ENCODE measurements around the gene NPHP3. TPM values are rescaled to one million over a fixed set of nuclear protein-coding genes. Genes with fewer than 3 reads are reported as not detected.

NPHP3 gene
- total RNA-seq, 1 experiment from 2014 or later = 5.8 TPM

DNA sequence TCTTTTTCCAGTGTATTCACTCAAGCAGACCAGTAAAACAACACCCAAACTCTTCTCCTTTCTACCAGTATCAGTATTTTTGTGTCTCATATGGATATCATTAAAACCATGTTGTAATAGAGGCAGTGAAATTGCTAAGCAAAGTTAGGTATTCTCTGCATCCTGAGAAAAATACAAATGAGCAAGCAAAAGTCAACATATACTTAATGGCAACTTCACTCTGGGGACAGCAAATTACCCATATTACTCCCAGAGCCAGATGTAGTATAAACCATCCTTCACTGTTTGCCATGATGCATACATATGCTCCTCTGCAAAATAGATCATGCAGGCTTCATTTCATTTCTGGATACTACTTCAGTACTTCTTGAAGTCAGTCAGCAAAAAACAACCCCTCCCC, 40.0 kb downstream of the NPHP3 start:
- no TSS peak for BruUV-seq (replicated peaks)
- Histone ChIP-seq H3K27ac (ENCODE audit: low read depth, low read length, poor library complexity, severe bottlenecking) (no peak overlapping the region), H3K36me3 (ENCODE audit: insufficient read depth, low read length, poor library complexity, severe bottlenecking) (no peaks in the 10 kb centered on the region), H3K27me3 (replicated peaks; ENCODE audit: insufficient read depth, low read depth, low read length, poor library complexity) (no peaks in the 10 kb centered on the region), H3K4me1 (ENCODE audit: insufficient read depth, low read length, poor library complexity, severe bottlenecking) (no peaks in the 10 kb centered on the region), H3K9me3 (ENCODE audit: low read depth, low read length, poor library complexity, severe bottlenecking) (no peaks in the 10 kb centered on the region), H3K4me3 (ENCODE audit: low read depth, low read length, poor library complexity, severe bottlenecking) (no peak overlapping the region)
- intact Hi-C loops (cut with micrococcal nuclease; ENCODE audit: unreplicated experiment) = no loop called here
- DNase-seq (ENCODE audit: low spot score) = no peak
- ChIA-PET POLR2A (ENCODE audit: low non-redundant PET) (no interaction called here), CTCF (no interaction called here)
- TF ChIP-seq CTCF (conservative IDR thresholded peaks at IDR 0.05; ENCODE audit: low read depth, low read length) (no peak), EZH2 (IDR thresholded peaks at IDR 0.05; ENCODE audit: borderline replicate concordance, low read depth, low read length, poor library complexity, severe bottlenecking) (no peak)

GRCh38 chr3:132681421-132681820, 40.8 kb downstream of the NPHP3 start:
- no peak overlapping the region for H3K4me3 ChIP-seq (ENCODE audit: low read depth, low read length, poor library complexity, severe bottlenecking)
- no peak for TF ChIP-seq CTCF (conservative IDR thresholded peaks at IDR 0.05; ENCODE audit: low read depth, low read length)
- no peak for TF ChIP-seq EZH2 (IDR thresholded peaks at IDR 0.05; ENCODE audit: borderline replicate concordance, low read depth, low read length, poor library complexity, severe bottlenecking)
- H3K4me1 ChIP-seq (ENCODE audit: insufficient read depth, low read length, poor library complexity, severe bottlenecking) = no peaks in the 10 kb centered on the region
- no TSS peak for BruUV-seq (replicated peaks)
- no peak overlapping the region for H3K27ac ChIP-seq (ENCODE audit: low read depth, low read length, poor library complexity, severe bottlenecking)
- ChIA-PET CTCF (no interaction called here), POLR2A (ENCODE audit: low non-redundant PET) (no interaction called here)
- H3K36me3 ChIP-seq (ENCODE audit: insufficient read depth, low read length, poor library complexity, severe bottlenecking) = no peaks in the 10 kb centered on the region
- DNase-seq (ENCODE audit: low spot score) = no peak
- H3K9me3 ChIP-seq (ENCODE audit: low read depth, low read length, poor library complexity, severe bottlenecking) = no peaks in the 10 kb centered on the region
- intact Hi-C loops (cut with micrococcal nuclease; ENCODE audit: unreplicated experiment) = no loop called here
- H3K27me3 ChIP-seq (replicated peaks; ENCODE audit: insufficient read depth, low read depth, low read length, poor library complexity) = no peaks in the 10 kb centered on the region

DNA sequence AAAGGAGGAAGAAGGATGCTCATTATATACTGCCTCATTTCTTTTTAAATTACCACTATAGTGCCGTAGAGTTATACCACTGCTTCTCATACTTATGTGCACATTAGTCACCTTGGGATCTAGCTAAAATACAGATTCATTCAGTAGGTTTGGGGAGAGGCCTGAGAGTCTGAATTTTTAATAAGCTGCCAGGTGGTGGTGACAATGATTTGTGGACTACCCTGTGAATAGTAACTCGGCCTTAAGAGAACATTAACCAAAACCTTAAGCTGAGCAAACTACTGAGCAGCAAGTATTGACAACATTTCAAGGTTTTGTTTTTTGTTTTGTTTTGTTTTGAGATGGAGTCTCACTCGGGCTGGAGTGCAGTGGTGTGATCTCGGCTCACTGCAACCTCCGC, 42.3 kb downstream of the NPHP3 start:
- intact Hi-C loops (cut with micrococcal nuclease; ENCODE audit: unreplicated experiment) = no loop called here
- no TSS peak for BruUV-seq (replicated peaks)
- ChIA-PET POLR2A (ENCODE audit: low non-redundant PET) (interaction anchor here (0.6 kb wide), 1 partner anchor 34 kb away, joined by 3 read pairs; no protein-coding TSS in a partner anchor), CTCF (no interaction called here)
- Histone ChIP-seq H3K4me3 (ENCODE audit: low read depth, low read length, poor library complexity, severe bottlenecking) (no peak overlapping the region), H3K36me3 (ENCODE audit: insufficient read depth, low read length, poor library complexity, severe bottlenecking) (peaks cover 13% of the 10 kb centered on the region), H3K27ac (ENCODE audit: low read depth, low read length, poor library complexity, severe bottlenecking) (no peak overlapping the region), H3K27me3 (replicated peaks; ENCODE audit: insufficient read depth, low read depth, low read length, poor library complexity) (no peaks in the 10 kb centered on the region), H3K9me3 (ENCODE audit: low read depth, low read length, poor library complexity, severe bottlenecking) (no peaks in the 10 kb centered on the region), H3K4me1 (ENCODE audit: insufficient read depth, low read length, poor library complexity, severe bottlenecking) (no peaks in the 10 kb centered on the region)
- DNase-seq (ENCODE audit: low spot score) = no peak
- TF ChIP-seq CTCF (conservative IDR thresholded peaks at IDR 0.05; ENCODE audit: low read depth, low read length) = no peak
- TF ChIP-seq EZH2 (IDR thresholded peaks at IDR 0.05; ENCODE audit: borderline replicate concordance, low read depth, low read length, poor library complexity, severe bottlenecking) = no peak

Measured in A673 (cell line).